Esophagus muscularis mucosa (tissue), 4 donors: ENCODE measurements around the gene KCNB1. TPM values are rescaled to one million over a fixed set of nuclear protein-coding genes. Genes with fewer than 3 reads are reported as not detected.

ENCODE experiments used
- DNase-seq: peaks from one replicate; pipeline ENCODE4 v3.0.0-alpha.2; 2017; ENCODE audit errors: extremely low spot score
- H3K27ac ChIP-seq, 4 donors: fragments of 200-600 bp; sonication (generic); replicated peaks in 1 of 4; 1 replicate in 3 of 4; 2 replicates in 1 of 4; pipeline ENCODE4 v1.5.1; 2016 to 2019; ENCODE audit warnings: mild to moderate bottlenecking in 1 of 4
- H3K27me3 ChIP-seq, 4 donors: fragments of 200-600 bp; sonication (generic); one replicate each; pipeline versions ENCODE4 v1.5.1 to v1.6.0; 2016 to 2019
- H3K36me3 ChIP-seq, 4 donors: fragments of 200-600 bp; sonication (generic); one replicate each; pipeline ENCODE4 v1.5.1; 2016 to 2019
- H3K4me1 ChIP-seq, 4 donors: fragments of 200-600 bp; sonication (generic); one replicate each; pipeline ENCODE4 v1.5.1; 2016 to 2019
- H3K4me3 ChIP-seq, 4 donors: fragments of 200-600 bp; sonication (generic); 1 replicate in 2 of 4; 2 replicates in 2 of 4; pipeline ENCODE4 v1.5.1; 2016 to 2019; ENCODE audit warnings: mild to moderate bottlenecking in 4 of 4, moderate library complexity in 1 of 4
- H3K9me3 ChIP-seq, 4 donors: fragments of 200-600 bp; sonication (generic); 1 replicate in 3 of 4; 2 replicates in 1 of 4; pipeline ENCODE4 v1.5.1; 2016 to 2019
- EP300 ChIP-seq: sonication (generic); formaldehyde crosslinking; IDR thresholded peaks from one replicate; pipeline ENCODE4 v1.6.1; 2017; ENCODE audit warnings: antibody characterized with exemption
- POLR2A ChIP-seq: fragments of 450-650 bp; IDR thresholded peaks from one replicate; pipeline ENCODE4 v1.6.1; 2017; ENCODE audit warnings: antibody characterized with exemption, moderate library complexity, mild to moderate bottlenecking, low read depth
- POLR2AphosphoS5 ChIP-seq, 2 donors: sonication (generic); formaldehyde crosslinking; IDR thresholded peaks; one replicate each; pipeline ENCODE4 v1.6.1; 2017; ENCODE audit warnings: antibody characterized with exemption in 2 of 2
- whole genome bisulfite sequencing: methylation state at CpG from one replicate; pipeline ENCODE4 v1.1.5; 2018; 5-methylcytosine and 5-hydroxymethylcytosine counted together
- intact Hi-C: fragments of 100-400 bp; cut with DNase I; formaldehyde crosslinking; loops from one replicate; pipeline ENCODE4 v1.15.1; 2023
- total RNA-seq, 4 donors: library from RNA; depleted of rRNA; stranded (reverse); fragments of >200 nt; gene quantifications; one replicate each; pipeline versions ENCODE4 v1.1.0 to v1.2.1, GENCODE V29; 2016
- TF ChIP-seq, protein P1 (sequence below), 3 experiments: fragments of 200-600 bp in 2 of 3; fragments of 450-650 bp in 1 of 3; sonication (generic) in 2 of 3; IDR thresholded peaks; one replicate each; pipeline ENCODE4 v1.5.1; 2017 to 2019; ENCODE audit warnings: antibody characterized with exemption in 3 of 3, mild to moderate bottlenecking in 2 of 3, moderate library complexity in 1 of 3

The KCNB1 gene
- total RNA-seq, 4 donors from 2014 or later, result 32.3 to 55.5 (median 51.9) TPM

DNA sequence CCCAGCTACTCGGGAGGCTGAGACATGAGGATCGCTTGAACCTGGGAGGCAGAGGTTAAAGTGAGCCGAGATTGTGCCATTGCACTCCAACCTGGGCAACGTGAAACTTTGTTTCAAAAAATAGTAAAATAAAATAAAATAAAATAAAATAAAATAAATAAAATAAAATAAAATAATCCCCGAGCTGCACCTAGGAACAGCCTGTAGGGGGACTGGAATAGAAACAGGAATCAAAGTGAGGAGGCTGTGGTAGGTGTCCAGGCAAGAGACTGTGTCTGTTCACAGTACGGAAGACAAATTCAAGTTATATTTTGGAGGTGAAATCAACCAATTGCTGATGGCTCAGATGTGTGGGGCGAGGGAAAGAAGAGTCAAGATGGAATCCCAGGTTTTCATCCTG, 86.2 kb downstream of the KCNB1 start:
- peaks cover 44 to 100% (median 97%) of the 10 kb centered on the region in 4 donors for H3K4me1 ChIP-seq
- H3K36me3 ChIP-seq, result no peaks in the 10 kb centered on the region
- peak overlapping the region; percentile 89 to 94 (median 92) for H3K27ac ChIP-seq
- intact Hi-C loops, result loop anchor here (5.0 kb wide), 1 partner anchor 51 kb away; no protein-coding TSS in a partner anchor
- no peak for DNase-seq
- H3K27me3 ChIP-seq, result no peaks in the 10 kb centered on the region
- WGBS, result 92% methylated on average over 7 of the region's 7 CpGs
- H3K4me3 ChIP-seq, result peak overlapping the region in 2 of 4 donors; percentile 32
- H3K9me3 ChIP-seq, result no peaks in the 10 kb centered on the region
- TF ChIP-seq POLR2AphosphoS5 (IDR thresholded peaks at IDR 0.05), result no peak
- TF ChIP-seq, protein P1, sequence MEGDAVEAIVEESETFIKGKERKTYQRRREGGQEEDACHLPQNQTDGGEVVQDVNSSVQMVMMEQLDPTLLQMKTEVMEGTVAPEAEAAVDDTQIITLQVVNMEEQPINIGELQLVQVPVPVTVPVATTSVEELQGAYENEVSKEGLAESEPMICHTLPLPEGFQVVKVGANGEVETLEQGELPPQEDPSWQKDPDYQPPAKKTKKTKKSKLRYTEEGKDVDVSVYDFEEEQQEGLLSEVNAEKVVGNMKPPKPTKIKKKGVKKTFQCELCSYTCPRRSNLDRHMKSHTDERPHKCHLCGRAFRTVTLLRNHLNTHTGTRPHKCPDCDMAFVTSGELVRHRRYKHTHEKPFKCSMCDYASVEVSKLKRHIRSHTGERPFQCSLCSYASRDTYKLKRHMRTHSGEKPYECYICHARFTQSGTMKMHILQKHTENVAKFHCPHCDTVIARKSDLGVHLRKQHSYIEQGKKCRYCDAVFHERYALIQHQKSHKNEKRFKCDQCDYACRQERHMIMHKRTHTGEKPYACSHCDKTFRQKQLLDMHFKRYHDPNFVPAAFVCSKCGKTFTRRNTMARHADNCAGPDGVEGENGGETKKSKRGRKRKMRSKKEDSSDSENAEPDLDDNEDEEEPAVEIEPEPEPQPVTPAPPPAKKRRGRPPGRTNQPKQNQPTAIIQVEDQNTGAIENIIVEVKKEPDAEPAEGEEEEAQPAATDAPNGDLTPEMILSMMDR (IDR thresholded peaks at IDR 0.05), result peak in 2 of 3 experiments; percentile 15 to 33

DNA sequence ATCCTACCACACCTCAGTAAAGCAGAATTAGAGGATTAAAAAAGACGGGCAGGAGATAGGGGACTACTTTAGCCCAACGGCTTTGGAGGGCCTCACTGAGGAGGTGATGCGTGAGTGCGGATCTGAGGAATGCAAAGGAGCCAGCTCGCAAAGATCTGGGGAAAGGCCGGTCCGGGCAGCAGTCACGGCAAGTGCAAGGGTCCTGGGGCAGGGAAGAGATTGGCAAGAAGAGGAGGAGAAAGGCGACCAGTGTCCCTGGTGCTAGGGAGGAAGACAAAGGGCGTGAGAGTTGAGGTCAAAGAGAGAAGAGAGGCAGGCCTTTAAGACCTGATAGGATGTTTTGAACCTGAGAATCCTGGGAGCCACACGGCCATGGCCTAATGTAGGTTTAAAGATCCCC, 86.8 kb downstream of the KCNB1 start:
- intact Hi-C loops, result loop anchor here (5.0 kb wide), 1 partner anchor 52 kb away; no protein-coding TSS in a partner anchor
- 67% methylated on average over 11 of the region's 11 CpGs for WGBS
- Histone ChIP-seq H3K4me3 (peak overlapping the region; percentile 4 to 32 (median 31)), H3K27ac (peak overlapping the region; percentile 89 to 94 (median 92)), H3K9me3 (no peaks in the 10 kb centered on the region), H3K27me3 (no peaks in the 10 kb centered on the region), H3K36me3 (no peaks in the 10 kb centered on the region), H3K4me1 (peaks cover 40 to 99% (median 93%) of the 10 kb centered on the region in 4 donors)
- TF ChIP-seq EP300, result no peak
- TF ChIP-seq POLR2A, result no peak
- TF ChIP-seq, protein P1 (IDR thresholded peaks at IDR 0.05), result no peak
- no peak for TF ChIP-seq POLR2AphosphoS5 (IDR thresholded peaks at IDR 0.05)
- no peak for DNase-seq

- WGBS, result 49% methylated on average over 14 of the region's 14 CpGs
- no peaks in the 10 kb centered on the region for H3K9me3 ChIP-seq
- intact Hi-C loops, result loop anchor here (5.0 kb wide), 1 partner anchor 52 kb away; no protein-coding TSS in a partner anchor
- no peaks in the 10 kb centered on the region for H3K36me3 ChIP-seq
- TF ChIP-seq, protein P1 (IDR thresholded peaks at IDR 0.05), result peak in 1 of 3 experiments; percentile 10
- no peak for TF ChIP-seq EP300
- peak; percentile 88 to 89 for TF ChIP-seq POLR2AphosphoS5 (IDR thresholded peaks at IDR 0.05)
- TF ChIP-seq POLR2A, result no peak
- peak; percentile 93 for DNase-seq
- H3K4me1 ChIP-seq, result peaks cover 40 to 99% (median 89%) of the 10 kb centered on the region in 4 donors
- peak overlapping the region; percentile 89 to 94 (median 92) for H3K27ac ChIP-seq
- H3K4me3 ChIP-seq, result peak overlapping the region; percentile 4 to 32 (median 31)
- H3K27me3 ChIP-seq, result no peaks in the 10 kb centered on the region
Observed at GRCh38 chr20:49395183-49395582, 87.3 kb downstream of the KCNB1 start.

- H3K27ac ChIP-seq, result peak overlapping the region; percentile 89 to 94 (median 92)
- DNase-seq, result no peak
- H3K4me1 ChIP-seq, result peaks cover 38 to 99% (median 87%) of the 10 kb centered on the region in 4 donors
- WGBS, result 57% methylated on average over 8 of the region's 8 CpGs
- intact Hi-C loops, result loop anchor here (5.0 kb wide), 1 partner anchor 53 kb away; no protein-coding TSS in a partner anchor
- no peaks in the 10 kb centered on the region for H3K36me3 ChIP-seq
- H3K9me3 ChIP-seq, result no peaks in the 10 kb centered on the region
- H3K27me3 ChIP-seq, result no peaks in the 10 kb centered on the region
- TF ChIP-seq POLR2AphosphoS5 (IDR thresholded peaks at IDR 0.05) (no peak), EP300 (no peak), POLR2A (no peak)
- TF ChIP-seq, protein P1 (IDR thresholded peaks at IDR 0.05), result no peak
- peak overlapping the region in 2 of 4 donors; percentile 4 to 27 for H3K4me3 ChIP-seq
Observed at GRCh38 chr20:49394757-49395156, 87.7 kb downstream of the KCNB1 start.

GRCh38 chr20:49394264-49394663, 88.2 kb downstream of the KCNB1 start:
- intact Hi-C loops, result no loop called here
- H3K27ac ChIP-seq, result peak overlapping the region; percentile 89 to 94 (median 92)
- no peaks in the 10 kb centered on the region for H3K36me3 ChIP-seq
- TF ChIP-seq, protein P1 (IDR thresholded peaks at IDR 0.05), result no peak
- TF ChIP-seq POLR2AphosphoS5 (IDR thresholded peaks at IDR 0.05), result peak; percentile 57 to 88
- no peaks in the 10 kb centered on the region for H3K9me3 ChIP-seq
- H3K4me3 ChIP-seq, result no peak overlapping the region
- no peaks in the 10 kb centered on the region for H3K27me3 ChIP-seq
- no peak for DNase-seq
- H3K4me1 ChIP-seq, result peaks cover 34 to 99% (median 87%) of the 10 kb centered on the region in 4 donors
- WGBS, result 41% methylated on average over 3 of the region's 4 CpGs
